Thyroid gland (tissue), 4 donors: ENCODE measurements around the gene SNAPC1.

Experiments
- CTCF ChIP-seq, 6 experiments: fragments of 200-600 bp in 3 of 6; fragments of 450-650 bp in 3 of 6; sonication (generic) in 3 of 6; IDR thresholded peaks; one replicate each; pipeline ENCODE4 v1.5.1; 2016 to 2019; ENCODE audit warnings: antibody characterized with exemption in 6 of 6, mild to moderate bottlenecking in 2 of 6, inconsistent platforms in 1 of 6, moderate library complexity in 1 of 6
- POLR2A ChIP-seq, 2 donors: fragments of 450-650 bp; IDR thresholded peaks; one replicate each; pipeline ENCODE4 v1.6.1; 2017; ENCODE audit warnings: antibody characterized with exemption in 2 of 2, mild to moderate bottlenecking in 2 of 2, moderate library complexity in 1 of 2

GRCh38 chr14:61822458-61822857 is 60.2 kb downstream of the SNAPC1 start:
- TF ChIP-seq CTCF (IDR thresholded peaks at IDR 0.05): no peak
- TF ChIP-seq POLR2A (IDR thresholded peaks at IDR 0.05): no peak
